ENCODE data around the gene EVA1B.

EVA1B gene

GRCh38 chr1:36274201-36274600, 49.2 kb downstream of the EVA1B start:
- no peak for DNase-seq

- DNase-seq, result no peak
Measured at GRCh38 chr1:36273024-36273423, 50.4 kb downstream of the EVA1B start.
